GM20000 (cell line): Measurements from ENCODE around the gene OR10J5.
"Not testable (repeated sequence)": the region's sequence is repeated elsewhere in the genome, so short reads cannot be mapped to it uniquely, and the experiment has no call there.

Source experiments
- DNase-seq: peaks from one replicate; pipeline ENCODE4 v3.0.0; 2012; ENCODE audit warnings: low spot score
- TF ChIP-seq, protein P1 (sequence below): IDR thresholded peaks from 2 replicates; pipeline ENCODE4 v1.5.1; 2012; ENCODE audit warnings: mild to moderate bottlenecking, control low read depth; ENCODE audit errors: extremely low read depth, missing control alignments

The OR10J5 gene

DNA sequence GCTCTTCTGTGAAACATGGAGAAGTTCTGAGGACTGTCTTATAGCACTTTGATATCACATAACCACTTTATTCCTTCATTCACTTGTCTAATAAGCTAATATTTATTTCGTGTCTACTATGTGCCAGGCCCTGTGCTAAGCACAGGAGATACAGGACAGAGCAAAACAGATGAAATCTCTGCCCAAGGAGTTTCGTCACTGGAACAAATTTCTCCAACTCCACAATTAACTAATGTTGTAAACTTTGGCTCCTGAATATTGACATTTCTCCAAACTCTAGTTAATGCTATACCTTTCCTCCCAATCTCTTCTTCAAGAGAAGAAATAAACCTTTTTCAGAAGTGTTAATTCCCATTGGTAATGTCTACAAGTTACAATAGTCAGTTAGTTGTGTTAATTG, 24.8 kb upstream of the OR10J5 start:
- TF ChIP-seq, protein P1, sequence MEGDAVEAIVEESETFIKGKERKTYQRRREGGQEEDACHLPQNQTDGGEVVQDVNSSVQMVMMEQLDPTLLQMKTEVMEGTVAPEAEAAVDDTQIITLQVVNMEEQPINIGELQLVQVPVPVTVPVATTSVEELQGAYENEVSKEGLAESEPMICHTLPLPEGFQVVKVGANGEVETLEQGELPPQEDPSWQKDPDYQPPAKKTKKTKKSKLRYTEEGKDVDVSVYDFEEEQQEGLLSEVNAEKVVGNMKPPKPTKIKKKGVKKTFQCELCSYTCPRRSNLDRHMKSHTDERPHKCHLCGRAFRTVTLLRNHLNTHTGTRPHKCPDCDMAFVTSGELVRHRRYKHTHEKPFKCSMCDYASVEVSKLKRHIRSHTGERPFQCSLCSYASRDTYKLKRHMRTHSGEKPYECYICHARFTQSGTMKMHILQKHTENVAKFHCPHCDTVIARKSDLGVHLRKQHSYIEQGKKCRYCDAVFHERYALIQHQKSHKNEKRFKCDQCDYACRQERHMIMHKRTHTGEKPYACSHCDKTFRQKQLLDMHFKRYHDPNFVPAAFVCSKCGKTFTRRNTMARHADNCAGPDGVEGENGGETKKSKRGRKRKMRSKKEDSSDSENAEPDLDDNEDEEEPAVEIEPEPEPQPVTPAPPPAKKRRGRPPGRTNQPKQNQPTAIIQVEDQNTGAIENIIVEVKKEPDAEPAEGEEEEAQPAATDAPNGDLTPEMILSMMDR = no peak

DNA sequence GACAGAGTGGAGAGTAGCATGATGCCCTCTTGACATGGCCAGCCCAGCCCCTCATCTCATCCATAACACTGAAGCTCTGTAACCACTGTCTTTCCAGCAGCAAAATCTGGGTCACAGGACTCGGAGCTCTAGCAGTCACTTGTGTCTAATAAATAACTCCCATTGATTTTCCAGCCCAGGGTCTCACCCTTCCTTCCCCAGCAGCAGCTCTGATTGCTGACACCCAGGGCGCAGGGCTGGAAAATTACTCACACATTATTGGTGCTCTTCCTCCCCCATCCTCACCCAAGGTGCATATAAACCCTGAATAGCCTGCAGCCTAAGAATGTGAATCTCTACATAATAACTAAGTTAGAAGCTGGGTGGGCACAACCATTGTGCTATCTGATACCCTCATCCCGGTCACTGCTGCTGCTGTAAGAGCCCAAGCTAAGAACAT, 21.1 kb upstream of the OR10J5 start:
- DNase-seq = no peak
- TF ChIP-seq, protein P1 = no peak

More for the DNA sequence above, 24.8 kb upstream of the OR10J5 start:
- DNase-seq = no peak

DNA sequence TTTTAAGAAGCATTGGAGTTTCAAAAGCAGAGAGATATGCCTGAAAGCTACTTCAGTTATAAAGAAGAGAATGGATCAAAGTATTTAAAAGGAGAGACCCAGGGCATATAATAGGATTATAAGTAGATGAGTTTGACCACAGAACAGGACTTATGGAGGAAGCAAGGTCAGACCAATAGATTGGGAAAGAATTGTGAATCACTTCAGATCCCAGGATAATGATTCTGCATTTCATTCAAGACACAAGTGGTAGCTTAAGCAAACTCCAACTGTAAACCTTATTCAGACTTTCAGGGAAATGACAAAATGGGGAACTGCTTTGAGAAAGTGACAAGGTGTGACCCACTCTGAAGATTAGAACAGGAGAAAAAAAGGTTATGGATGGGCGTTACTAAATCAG, 18.9 kb upstream of the OR10J5 start:
- DNase-seq = no peak
- TF ChIP-seq, protein P1 = no peak

DNA sequence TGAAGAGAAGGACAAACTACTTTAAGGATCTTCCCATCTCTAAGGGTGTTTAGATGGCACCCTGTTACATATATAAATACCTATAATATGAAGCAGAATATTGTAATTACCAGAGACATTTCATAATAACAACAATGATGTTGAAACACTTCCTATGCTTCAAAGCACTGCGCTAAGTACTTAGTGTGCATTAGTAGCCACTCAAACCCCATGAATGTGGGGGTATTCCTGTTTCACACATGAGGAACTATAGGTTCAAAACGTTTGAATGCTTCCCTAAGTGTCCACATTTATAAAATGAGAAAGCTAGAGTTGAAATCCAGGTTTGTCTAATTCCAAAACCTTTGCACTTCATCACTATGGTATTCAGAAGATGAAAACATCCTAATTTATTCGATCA, 18.5 kb upstream of the OR10J5 start:
- TF ChIP-seq, protein P1 = no peak
- DNase-seq = no peak

DNA sequence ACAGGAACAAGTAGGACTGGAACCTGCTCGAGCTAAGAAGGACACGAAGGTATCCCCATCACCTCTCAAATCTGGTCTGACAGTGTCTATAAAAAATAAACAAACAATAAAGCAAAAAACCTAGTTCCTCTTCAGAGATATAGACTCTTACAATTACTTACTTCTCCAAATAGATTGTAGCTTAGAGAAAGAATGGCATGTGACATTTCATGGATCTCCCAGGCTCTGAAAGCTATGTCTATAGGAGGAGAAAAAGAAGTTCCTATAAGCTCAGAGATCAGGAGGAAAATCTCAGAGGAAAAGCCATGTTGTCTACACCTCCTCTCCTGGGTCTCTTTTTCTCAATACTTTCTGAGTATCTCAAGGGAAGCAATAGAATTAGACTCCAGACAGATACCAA, 12.3 kb upstream of the OR10J5 start:
- TF ChIP-seq, protein P1 = no peak
- no peak for DNase-seq

DNA sequence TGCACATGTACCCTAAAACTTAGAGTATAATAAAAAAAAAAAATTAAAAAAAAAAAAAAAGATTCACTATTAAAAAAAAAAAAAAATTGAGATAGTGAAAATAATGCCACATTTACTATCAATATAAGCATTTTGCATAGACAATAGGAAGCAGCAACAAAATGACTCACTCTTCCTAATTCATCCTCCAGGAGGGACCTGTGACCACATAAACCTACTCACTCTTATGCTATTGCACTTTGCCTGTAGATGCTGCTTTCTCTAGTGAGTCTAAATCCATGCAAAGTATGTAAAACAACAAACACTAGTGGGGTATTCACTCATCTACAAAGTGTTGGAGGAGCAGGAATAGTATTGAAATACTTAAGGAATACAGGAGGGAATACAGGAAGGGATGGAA, 2.9 kb downstream of the OR10J5 start:
- TF ChIP-seq, protein P1 = no peak
- no peak for DNase-seq

DNA sequence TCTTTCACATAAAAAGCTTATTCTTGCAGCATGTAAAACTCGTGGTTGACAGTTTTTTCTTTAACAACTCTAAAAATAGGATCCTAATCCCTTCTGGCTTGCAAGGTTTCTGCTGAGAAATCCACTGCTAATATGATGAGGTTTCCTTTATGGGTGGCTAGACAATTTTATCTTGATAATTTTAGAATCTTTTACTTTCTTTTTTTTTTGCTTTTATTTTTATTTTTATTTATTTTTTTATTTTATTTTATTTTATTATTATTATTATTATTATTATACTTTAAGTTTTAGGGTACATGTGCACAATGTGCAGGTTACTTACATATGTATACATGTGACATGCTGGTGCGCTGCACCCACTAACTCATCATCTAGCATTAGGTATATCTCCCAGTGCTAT, 11.0 kb downstream of the OR10J5 start:
- DNase-seq = not testable (repeated sequence)

DNA sequence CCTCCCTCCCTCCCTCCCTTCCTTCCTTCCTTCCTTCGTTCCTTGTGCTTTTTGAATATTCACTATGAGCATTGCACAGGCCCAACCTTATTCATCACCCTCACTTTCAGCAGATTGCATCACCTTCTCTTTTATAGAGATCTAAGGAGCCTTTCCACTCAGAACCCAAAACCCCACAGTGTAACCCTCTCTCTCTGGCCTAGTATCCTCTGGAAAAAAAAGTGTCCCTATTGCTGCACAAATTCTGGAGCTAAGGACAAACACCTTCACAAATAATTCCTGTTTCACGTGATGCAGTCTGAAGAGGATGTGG, 25.6 kb downstream of the OR10J5 start:
- no peak for DNase-seq
- TF ChIP-seq, protein P1 = no peak
